HCT116 (cell line): Measurements from ENCODE around the gene POLRMT.

Source experiments
- POLR2A ChIP-seq: IDR thresholded peaks from 2 replicates; pipeline ENCODE4 v1.7.0; 2011; ENCODE audit warnings: borderline replicate concordance; ENCODE audit not compliant: insufficient read depth, insufficient read length; ENCODE audit errors: extremely low read depth
- POLR2AphosphoS5 ChIP-seq: IDR thresholded peaks from 2 replicates; pipeline ENCODE4 v1.6.1; 2011; ENCODE audit warnings: mild to moderate bottlenecking, low read depth, low read length, moderate library complexity
- TF ChIP-seq, protein P1 (sequence below), 3 experiments: fragments of 200-600 bp in 1 of 3; sonication (generic) in 1 of 3; IDR thresholded peaks in 2 of 3; conservative IDR thresholded peaks in 1 of 3; 2 replicates each; pipeline ENCODE4 v1.5.1; 2012 to 2017; ENCODE audit warnings: low read depth in 2 of 3, low read length in 2 of 3, antibody characterized with exemption in 1 of 3, borderline replicate concordance in 1 of 3, control low read depth in 1 of 3, mild to moderate bottlenecking in 1 of 3, mixed read lengths in 1 of 3, mixed run types in 1 of 3, moderate library complexity in 1 of 3; ENCODE audit not compliant: insufficient read depth in 1 of 3

DNA sequence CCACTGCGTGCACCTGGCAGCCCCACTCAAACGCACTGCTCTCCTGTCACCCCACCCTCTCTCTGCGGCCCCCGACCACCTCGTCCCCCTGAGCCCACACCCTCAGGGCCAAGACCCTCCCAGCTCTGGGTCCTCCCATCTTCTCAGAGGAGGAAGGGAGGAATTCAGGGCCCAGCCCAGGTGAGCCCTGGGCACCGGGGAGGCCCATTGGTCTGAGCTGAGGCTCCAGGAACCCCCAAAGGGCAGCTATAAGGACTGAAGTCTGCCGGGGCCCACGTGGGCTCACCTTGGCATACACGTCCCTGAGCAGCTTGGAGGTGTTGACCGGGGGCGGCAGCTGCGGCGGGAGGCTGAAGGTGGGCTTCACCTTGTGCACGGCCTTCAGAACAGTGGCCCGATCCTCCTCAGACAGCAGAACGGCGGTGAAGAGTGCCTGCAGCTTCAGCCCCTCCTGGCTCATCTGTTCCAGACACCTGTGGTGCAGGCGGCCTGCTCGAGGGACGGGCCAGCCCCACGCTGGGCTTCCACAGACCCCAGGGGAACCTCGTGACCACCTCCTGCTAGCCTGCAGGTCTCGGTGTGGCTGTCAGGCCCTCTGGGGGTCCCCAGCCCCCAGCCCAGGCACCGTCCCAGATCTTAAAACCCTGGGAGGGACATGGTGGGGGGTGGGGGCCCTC is 8.8 kb downstream of the POLRMT start:
- TF ChIP-seq, protein P1, sequence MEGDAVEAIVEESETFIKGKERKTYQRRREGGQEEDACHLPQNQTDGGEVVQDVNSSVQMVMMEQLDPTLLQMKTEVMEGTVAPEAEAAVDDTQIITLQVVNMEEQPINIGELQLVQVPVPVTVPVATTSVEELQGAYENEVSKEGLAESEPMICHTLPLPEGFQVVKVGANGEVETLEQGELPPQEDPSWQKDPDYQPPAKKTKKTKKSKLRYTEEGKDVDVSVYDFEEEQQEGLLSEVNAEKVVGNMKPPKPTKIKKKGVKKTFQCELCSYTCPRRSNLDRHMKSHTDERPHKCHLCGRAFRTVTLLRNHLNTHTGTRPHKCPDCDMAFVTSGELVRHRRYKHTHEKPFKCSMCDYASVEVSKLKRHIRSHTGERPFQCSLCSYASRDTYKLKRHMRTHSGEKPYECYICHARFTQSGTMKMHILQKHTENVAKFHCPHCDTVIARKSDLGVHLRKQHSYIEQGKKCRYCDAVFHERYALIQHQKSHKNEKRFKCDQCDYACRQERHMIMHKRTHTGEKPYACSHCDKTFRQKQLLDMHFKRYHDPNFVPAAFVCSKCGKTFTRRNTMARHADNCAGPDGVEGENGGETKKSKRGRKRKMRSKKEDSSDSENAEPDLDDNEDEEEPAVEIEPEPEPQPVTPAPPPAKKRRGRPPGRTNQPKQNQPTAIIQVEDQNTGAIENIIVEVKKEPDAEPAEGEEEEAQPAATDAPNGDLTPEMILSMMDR (IDR thresholded peaks at IDR 0.05 in 2 of 3, conservative IDR thresholded peaks at IDR 0.05 in 1 of 3; ENCODE audit: borderline replicate concordance in 1 of 3, insufficient read depth in 1 of 3, low read depth in 2 of 3, low read length in 2 of 3), result no peak
- TF ChIP-seq POLR2AphosphoS5 (no peak), POLR2A (no peak)
